BE2C (cell line): ENCODE measurements around the gene AP2A1.

Experiments used
- DNase-seq: peaks from one replicate; pipeline ENCODE4 v3.0.0-alpha.2; 2020
- H3K27me3 ChIP-seq: fragments of 250-450 bp; sonication (Bioruptor Pico); 2 replicates; pipeline ENCODE4 v1.5.1; 2020; ENCODE audit warnings: mild to moderate bottlenecking
- H3K36me3 ChIP-seq: fragments of 250-450 bp; sonication (Bioruptor Pico); 2 replicates; pipeline ENCODE4 v1.5.1; 2020; ENCODE audit warnings: mild to moderate bottlenecking
- H3K4me1 ChIP-seq: fragments of 250-450 bp; sonication (Bioruptor Pico); 2 replicates; pipeline ENCODE4 v1.5.1; 2020
- H3K4me3 ChIP-seq: 2 replicates; pipeline ENCODE4 v1.5.1; 2011; ENCODE audit warnings: low read depth, low read length
- H3K9me3 ChIP-seq: fragments of 250-450 bp; sonication (Bioruptor Pico); 2 replicates; pipeline ENCODE4 v1.5.1; 2020
- CTCF ChIP-seq: IDR thresholded peaks from 2 replicates; pipeline ENCODE4 v1.5.1; 2012; ENCODE audit warnings: mild to moderate bottlenecking, low read depth, low read length

AP2A1 gene

GRCh38 chr19:49846408-49846807, 79.6 kb downstream of the AP2A1 start:
- no peaks in the 10 kb centered on the region for H3K27me3 ChIP-seq
- no peaks in the 10 kb centered on the region for H3K9me3 ChIP-seq
- no peak overlapping the region for H3K4me3 ChIP-seq
- H3K36me3 ChIP-seq, result no peaks in the 10 kb centered on the region
- TF ChIP-seq CTCF, result no peak
- 0 out of 2 replicates have a peak, but pooled peaks cover 2% of the 10 kb centered on the region for H3K4me1 ChIP-seq
- no peak for DNase-seq

GRCh38 chr19:49847731-49848696, 81.2 kb downstream of the AP2A1 start:
- no peak overlapping the region for H3K4me3 ChIP-seq
- H3K36me3 ChIP-seq, result no peaks in the 10 kb centered on the region
- H3K27me3 ChIP-seq, result no peaks in the 10 kb centered on the region
- no peaks in the 10 kb centered on the region for H3K9me3 ChIP-seq
- no peak for TF ChIP-seq CTCF
- H3K4me1 ChIP-seq, result 0 out of 2 replicates have a peak, but pooled peaks cover 2% of the 10 kb centered on the region
- DNase-seq, result no peak

GRCh38 chr19:49848938-49849337, 82.1 kb downstream of the AP2A1 start:
- no peak for TF ChIP-seq CTCF
- H3K4me1 ChIP-seq, result 0 out of 2 replicates have a peak, but pooled peaks cover 2% of the 10 kb centered on the region
- H3K27me3 ChIP-seq, result no peaks in the 10 kb centered on the region
- no peak overlapping the region for H3K4me3 ChIP-seq
- H3K36me3 ChIP-seq, result peaks cover under 1% of the 10 kb centered on the region; the same call in 1 of the 2 replicates
- DNase-seq, result no peak
- no peaks in the 10 kb centered on the region for H3K9me3 ChIP-seq

- no peak for DNase-seq
- H3K27me3 ChIP-seq, result no peaks in the 10 kb centered on the region
- peaks cover 6% of the 10 kb centered on the region for H3K36me3 ChIP-seq
- H3K4me3 ChIP-seq, result peak overlapping the region; percentile 90
- H3K9me3 ChIP-seq, result no peaks in the 10 kb centered on the region
- no peak for TF ChIP-seq CTCF
- H3K4me1 ChIP-seq, result 0 out of 2 replicates have a peak, but pooled peaks cover 2% of the 10 kb centered on the region
Observed at GRCh38 chr19:49849433-49850220, 82.8 kb downstream of the AP2A1 start.

- no peak for DNase-seq
- no peaks in the 10 kb centered on the region for H3K27me3 ChIP-seq
- peaks cover 6% of the 10 kb centered on the region for H3K36me3 ChIP-seq
- TF ChIP-seq CTCF, result no peak
- H3K4me3 ChIP-seq, result peak overlapping the region; percentile 90
- no peaks in the 10 kb centered on the region for H3K9me3 ChIP-seq
- 0 out of 2 replicates have a peak, but pooled peaks cover 2% of the 10 kb centered on the region for H3K4me1 ChIP-seq
Observed at GRCh38 chr19:49850221-49850486, 83.4 kb downstream of the AP2A1 start.
